ENCODE data around the gene SNX22.

The SNX22 gene

GRCh38 chr15:64156652-64157331 is 5.3 kb downstream of the SNX22 start:
- DNase-seq (ENCODE audit: low read depth in 2 of 2) = no peak

GRCh38 chr15:64157599-64158125 is 6.1 kb downstream of the SNX22 start:
- DNase-seq (ENCODE audit: low read depth in 2 of 2) = no peak

- no peak for DNase-seq (ENCODE audit: low read depth in 2 of 2)
Measured at GRCh38 chr15:64158363-64159134, 7.0 kb downstream of the SNX22 start.

GRCh38 chr15:64161688-64162477 is 10.4 kb downstream of the SNX22 start:
- DNase-seq (ENCODE audit: low read depth in 2 of 2) = no peak

- no peak for DNase-seq (ENCODE audit: low read depth in 2 of 2)
Measured at GRCh38 chr15:64162478-64162868, 10.9 kb downstream of the SNX22 start.

GRCh38 chr15:64162869-64163658 is 11.5 kb downstream of the SNX22 start, which contains the start of gene PPIB:
PPIB (minus strand) TSS chr15:64163022; CDS start chr15:64162986, 36 bp downstream.
- DNase-seq (ENCODE audit: low read depth in 2 of 2) = peak; percentile 95

GRCh38 chr15:64163659-64164362 is 12.3 kb downstream of the SNX22 start:
- no peak for DNase-seq (ENCODE audit: low read depth in 2 of 2)

GRCh38 chr15:64164436-64164835 is 12.9 kb downstream of the SNX22 start:
- no peak for DNase-seq (ENCODE audit: low read depth in 2 of 2)

GRCh38 chr15:64166102-64166890 is 14.8 kb downstream of the SNX22 start:
- no peak for DNase-seq (ENCODE audit: low read depth in 2 of 2)

GRCh38 chr15:64180235-64180824 is 28.8 kb downstream of the SNX22 start:
- DNase-seq (ENCODE audit: low read depth in 2 of 2) = no peak

GRCh38 chr15:64182859-64183370 is 31.4 kb downstream of the SNX22 start:
- DNase-seq (ENCODE audit: low read depth in 2 of 2) = no peak

- DNase-seq (ENCODE audit: low read depth in 2 of 2) = no peak
Measured at GRCh38 chr15:64185146-64185911, 33.8 kb downstream of the SNX22 start.

GRCh38 chr15:64187396-64188191 is 36.1 kb downstream of the SNX22 start:
- no peak for DNase-seq (ENCODE audit: low read depth in 2 of 2)

- no peak for DNase-seq (ENCODE audit: low read depth in 2 of 2)
Measured at GRCh38 chr15:64191971-64192830, 40.7 kb downstream of the SNX22 start.

GRCh38 chr15:64193971-64194370 is 42.4 kb downstream of the SNX22 start:
- no peak for DNase-seq (ENCODE audit: low read depth in 2 of 2)

- DNase-seq (ENCODE audit: low read depth in 2 of 2) = no peak
Measured at GRCh38 chr15:64197425-64197824, 45.9 kb downstream of the SNX22 start.

GRCh38 chr15:64205202-64205601 is 53.7 kb downstream of the SNX22 start:
- DNase-seq (ENCODE audit: low read depth in 2 of 2) = no peak

All from activated CD8-positive, alpha-beta memory T cell treated with anti-CD3 and anti-CD28 coated beads for 4 hours (primary cell).